Hindlimb muscle (tissue), 1 donor: ENCODE data around the gene TAOK2. TPM values are rescaled to one million over a fixed set of nuclear protein-coding genes. Genes with fewer than 3 reads are reported as not detected.

Experiments
- DNase-seq: peaks from one replicate; pipeline ENCODE4 v3.0.0-alpha.2; 2013
- polyA plus RNA-seq: library from polyadenylated mRNA; unstranded; fragments of 120-200 nt; gene quantifications from one replicate; pipeline ENCODE4 v1.2.1, GENCODE V29; 2013; ENCODE audit not compliant: insufficient read length

Gene TAOK2
- polyA plus RNA-seq, 1 donor = 36.0 TPM

DNA sequence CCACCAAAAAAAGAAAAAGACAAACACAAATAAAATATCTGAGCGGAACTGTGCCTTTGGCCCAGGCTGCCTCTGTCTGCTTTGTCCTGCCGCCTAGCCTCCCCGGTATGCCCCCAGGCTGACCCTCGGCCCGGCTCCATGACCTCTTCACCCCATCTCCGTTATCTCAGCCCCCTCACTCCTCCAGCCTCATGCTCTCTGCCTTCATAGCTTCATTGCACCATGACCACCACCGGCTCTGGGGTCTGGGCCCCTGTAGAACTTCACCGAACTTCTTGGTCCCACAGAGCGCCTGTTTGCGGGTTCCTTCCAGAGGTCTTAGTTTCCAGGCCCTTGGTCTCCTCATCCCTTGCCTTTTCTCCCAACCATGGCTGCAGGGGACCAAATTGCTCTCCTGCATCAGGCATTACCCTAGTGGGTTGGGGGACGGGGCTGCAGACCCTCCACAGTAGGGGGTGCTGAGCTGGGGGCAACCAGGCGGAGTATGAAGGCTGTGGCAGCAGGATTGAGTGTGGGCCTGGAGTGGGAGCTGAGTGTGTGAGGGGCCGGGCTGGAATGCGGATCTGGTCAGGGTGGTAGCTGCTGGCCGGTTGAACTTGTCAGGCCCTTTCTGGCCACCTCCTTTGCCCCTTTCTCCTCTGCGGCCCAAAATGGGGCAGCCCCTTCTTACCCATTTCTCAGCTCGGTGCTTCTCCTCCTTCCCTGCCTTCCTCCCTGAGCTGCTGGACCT, 14.8 kb downstream of the TAOK2 start:
- no peak for DNase-seq

DNA sequence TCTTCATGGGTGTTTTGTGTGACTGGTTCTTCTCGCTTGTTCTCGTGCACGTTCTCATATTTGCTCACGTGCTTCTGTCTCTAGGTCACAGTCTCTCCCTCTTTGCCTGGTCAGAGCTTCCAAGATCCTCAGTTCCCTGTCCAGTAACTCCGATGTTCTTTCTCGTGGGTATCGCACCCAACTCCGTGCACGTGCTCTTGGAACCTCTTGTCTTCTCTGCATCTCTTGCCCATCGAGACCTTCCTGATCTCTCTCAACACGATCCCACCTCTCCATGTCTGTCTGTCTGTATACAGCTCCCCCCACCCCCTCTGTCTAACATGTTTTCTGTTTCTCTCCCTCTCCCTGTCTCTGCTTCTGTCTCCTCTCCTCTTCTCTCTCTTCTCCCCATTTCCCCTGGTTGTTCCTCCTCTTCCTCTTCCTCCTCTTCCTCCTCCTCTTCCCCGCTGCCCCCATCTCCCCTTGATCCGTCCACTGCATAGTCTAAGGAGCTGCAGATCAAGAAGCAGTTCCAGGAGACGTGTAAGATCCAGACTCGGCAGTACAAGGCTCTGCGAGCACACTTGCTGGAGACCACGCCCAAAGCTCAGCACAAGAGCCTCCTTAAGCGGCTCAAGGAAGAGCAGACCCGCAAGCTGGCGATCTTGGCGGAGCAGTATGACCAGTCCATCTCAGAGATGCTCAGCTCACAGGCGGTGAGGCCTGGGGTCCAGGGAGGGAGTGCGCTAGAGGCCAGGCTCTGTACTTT, 15.6 kb downstream of the TAOK2 start:
- DNase-seq = no peak

DNA sequence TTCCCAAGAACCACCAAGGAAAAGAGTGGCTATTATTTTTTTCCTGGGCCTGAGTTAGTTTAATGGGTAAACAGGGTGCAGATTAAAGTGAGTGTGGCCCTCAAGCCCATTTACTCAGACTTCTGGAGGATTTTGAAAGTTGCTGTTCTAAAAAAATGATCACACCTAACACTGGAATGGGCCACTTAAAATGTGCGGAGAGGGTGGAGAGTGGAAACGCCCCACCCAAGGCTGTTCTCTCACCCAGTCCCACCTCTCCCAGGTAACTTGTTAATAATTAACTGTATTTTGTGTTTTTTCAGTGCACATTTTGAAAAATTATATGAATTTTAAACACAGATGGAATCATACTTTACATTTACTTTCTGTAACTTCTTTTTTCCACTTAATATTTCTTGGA, 16.4 kb downstream of the TAOK2 start:
- DNase-seq = no peak

DNA sequence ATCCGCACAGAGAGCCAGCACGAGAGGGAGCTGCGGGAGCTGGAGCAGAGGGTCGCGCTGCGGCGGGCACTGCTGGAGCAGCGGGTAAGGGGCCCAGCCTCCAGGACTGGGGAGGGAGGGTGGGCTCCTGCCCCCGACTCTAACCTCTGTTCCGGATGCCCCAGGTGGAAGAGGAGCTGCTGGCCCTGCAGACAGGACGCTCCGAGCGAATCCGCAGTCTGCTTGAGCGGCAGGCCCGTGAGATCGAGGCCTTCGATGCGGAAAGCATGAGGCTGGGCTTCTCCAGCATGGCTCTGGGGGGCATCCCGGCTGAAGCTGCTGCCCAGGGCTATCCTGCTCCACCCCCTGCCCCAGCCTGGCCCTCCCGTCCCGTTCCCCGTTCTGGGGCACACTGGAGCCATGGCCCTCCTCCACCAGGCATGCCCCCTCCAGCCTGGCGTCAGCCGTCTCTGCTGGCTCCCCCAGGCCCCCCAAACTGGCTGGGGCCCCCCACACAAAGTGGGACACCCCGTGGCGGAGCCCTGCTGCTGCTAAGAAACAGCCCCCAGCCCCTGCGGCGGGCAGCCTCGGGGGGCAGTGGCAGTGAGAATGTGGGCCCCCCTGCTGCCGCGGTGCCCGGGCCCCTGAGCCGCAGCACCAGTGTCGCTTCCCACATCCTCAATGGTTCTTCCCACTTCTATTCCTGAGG, 17.4 kb downstream of the TAOK2 start:
- DNase-seq = no peak

DNA sequence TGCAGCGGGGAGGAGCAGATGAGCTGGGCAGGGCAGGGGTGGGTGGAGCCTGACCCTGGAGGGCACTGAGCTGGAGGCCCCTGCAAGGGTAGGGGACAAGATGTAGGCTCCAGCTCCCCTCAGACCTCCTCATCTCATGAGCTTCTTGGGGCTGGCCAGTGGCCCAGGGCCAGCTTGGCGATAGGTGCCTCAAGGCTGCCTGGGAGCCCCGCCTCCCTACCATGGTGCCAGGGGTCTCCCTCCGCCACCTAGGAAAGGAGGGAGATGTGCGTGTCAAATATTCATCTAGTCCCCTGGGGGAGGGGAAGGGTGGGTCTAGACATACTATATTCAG, 17.9 kb downstream of the TAOK2 start:
- no peak for DNase-seq

DNA sequence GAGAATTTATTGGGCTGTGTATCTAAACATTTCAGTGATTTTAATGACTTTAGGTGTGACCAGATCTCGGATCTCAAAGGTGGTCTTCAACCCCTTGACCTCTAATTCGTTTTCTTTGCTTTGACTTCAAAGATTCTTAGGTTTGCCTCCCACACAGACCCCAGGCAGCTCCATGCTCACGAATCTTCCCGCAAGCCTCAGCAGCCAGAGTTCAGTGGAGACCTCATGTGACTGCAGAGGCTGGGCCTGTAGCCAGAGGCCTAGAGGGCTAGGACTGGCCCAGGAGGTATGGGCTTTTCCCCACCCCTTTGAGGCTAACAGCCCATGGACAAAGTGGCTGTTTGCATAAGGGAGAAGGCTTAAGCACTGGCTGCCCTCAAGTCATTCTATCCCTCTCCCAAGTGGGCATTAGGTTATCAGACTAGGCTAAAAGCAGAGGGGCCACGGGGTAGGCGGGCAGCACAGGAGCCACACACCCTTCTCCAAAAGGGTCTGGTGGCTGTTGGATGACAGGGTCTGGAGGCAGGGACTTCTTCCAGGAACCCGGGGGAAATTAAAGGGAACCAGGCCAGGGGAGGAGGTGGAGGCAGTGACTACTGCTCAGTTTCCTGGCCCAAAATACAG, 18.8 kb downstream of the TAOK2 start:
- DNase-seq = no peak

DNA sequence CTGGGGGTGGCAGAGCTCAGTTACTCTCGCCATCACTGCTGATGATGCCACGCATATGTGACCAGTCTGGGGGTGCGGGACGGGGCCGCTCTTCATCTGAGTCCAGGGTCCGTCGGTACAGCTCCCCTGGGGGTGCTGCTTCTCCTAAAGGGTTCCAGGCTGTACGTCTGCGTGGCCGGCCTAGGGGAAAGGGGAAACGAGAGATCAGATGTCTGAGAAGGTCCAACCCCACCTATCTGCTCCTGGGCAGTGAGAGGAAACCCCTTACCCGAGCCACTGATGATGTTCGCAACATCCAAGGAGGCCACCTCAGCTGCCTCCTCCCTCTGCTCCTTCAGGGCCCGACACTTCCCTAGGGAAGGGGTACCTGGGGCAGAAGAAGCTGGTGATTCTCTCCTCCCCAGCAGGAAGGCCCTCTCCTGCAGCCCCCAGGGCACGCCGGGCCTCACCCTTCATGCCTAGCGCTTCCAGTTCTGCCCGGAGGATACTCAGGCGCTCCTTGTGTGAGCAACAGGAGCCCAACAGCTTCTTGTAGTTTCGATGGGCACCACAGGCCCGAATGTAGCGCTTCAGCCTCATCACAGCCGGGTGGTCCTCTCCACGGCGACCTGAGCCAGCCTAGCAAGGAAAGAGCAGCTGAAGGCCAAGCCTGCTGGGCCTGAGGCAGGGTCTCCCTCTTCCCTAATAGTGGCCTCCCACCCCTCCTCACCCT, 19.7 kb downstream of the TAOK2 start:
- no peak for DNase-seq

DNA sequence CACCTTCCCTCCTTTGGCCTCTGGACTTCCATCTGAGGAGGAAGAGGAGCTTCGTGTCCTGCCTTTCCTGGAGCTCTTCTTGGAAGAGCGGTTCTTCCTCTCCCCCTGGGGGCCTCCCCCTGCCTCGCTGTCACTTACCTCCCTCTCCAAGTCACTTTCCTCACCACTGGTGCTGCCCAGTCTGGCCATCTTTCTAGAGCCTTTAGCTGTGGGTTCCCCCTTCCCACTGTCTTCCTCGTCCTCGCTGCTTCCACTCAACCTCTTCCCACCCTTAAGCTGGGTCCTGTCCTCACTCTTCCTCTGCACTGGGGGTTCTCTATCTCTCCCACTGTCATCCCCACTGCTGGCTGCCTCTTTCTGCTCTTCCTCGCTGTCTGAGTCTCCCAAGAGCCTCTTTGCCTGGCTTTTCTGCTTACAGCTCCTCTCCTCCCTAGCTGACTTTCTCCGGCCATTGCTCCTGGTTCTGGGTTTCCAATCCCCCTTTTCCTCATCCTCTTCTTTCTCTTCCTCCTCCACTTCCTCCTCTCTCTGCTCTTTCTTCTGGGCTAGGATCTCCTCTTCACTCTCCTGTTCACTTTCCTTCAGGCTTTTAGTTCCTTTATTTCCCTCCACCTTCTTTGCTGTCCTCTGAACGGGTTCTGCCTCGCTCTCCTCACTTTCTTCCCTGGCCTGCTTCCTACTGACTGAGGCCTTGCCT, 20.4 kb downstream of the TAOK2 start:
- no peak for DNase-seq

DNA sequence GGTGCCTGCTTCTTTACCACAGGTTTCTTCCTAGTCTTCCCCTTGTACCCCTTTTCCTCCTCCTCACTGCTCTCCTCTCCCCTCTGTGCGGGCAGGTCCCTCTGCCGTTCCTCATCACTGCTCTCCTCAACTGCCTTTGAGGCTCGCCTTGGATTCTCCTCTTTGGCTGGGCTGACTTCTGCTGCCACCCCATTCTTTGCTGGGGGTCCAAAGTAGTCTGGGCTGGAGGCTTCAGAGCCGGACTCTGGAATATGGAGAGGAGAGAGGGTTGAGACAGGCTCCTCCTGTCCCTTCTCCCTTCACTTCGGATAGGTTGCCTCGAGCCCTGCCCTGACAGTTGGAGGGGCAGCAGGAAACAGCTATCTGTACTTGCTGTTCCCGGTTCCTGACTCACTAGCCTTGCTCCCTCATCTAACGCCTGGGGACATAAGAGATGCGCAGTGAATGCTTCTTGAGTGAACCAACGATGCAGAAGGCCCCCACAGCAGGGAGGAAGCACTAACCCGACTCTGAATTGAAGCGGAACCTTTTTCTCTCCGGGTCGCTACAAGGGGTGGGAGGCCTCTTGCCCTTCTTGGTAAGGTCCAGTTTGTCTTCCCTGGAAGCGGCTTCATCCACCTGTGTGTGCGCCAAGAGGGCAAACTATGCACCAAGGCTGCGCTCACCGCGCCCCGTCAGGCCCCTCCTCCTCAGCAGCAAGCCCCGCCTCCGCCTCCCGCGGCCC, 21.1 kb downstream of the TAOK2 start:
- DNase-seq = no peak

DNA sequence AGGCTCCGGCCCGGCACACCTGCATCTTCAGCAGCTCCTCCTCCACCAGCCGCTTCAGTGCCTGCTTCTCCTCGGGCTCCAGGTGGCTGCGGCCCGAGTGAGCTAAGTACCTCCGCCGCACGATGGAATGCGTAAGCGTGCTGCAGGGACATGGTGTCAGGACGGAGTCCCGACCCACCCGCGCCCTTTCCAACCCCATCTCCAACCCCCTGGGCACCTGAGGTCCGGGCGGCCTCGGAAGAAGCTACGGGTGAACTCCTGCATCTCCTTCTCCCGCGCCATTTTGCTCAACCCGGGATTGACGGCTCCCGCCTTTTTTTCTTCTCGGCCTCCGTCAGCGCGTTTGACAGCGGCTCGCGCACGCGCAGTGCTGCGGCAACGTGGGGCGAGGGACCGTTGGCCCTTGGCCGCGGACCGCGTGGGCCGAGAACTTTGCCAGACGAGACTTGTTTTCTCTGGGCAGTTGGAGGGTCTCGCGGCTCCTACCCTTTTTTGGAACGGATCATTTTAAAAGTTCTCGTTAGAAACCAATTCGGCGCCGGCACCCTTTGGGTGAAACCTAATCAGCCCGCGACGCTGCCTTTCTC, 21.7 kb downstream of the TAOK2 start, which contains the start of gene HIRIP3:
Gene HIRIP3, minus strand, starts transcription at position 294 of the 587 bp plus-strand sequence. Its CDS starts 12 bp downstream, at position 282.
- peak; percentile 89 for DNase-seq

DNA sequence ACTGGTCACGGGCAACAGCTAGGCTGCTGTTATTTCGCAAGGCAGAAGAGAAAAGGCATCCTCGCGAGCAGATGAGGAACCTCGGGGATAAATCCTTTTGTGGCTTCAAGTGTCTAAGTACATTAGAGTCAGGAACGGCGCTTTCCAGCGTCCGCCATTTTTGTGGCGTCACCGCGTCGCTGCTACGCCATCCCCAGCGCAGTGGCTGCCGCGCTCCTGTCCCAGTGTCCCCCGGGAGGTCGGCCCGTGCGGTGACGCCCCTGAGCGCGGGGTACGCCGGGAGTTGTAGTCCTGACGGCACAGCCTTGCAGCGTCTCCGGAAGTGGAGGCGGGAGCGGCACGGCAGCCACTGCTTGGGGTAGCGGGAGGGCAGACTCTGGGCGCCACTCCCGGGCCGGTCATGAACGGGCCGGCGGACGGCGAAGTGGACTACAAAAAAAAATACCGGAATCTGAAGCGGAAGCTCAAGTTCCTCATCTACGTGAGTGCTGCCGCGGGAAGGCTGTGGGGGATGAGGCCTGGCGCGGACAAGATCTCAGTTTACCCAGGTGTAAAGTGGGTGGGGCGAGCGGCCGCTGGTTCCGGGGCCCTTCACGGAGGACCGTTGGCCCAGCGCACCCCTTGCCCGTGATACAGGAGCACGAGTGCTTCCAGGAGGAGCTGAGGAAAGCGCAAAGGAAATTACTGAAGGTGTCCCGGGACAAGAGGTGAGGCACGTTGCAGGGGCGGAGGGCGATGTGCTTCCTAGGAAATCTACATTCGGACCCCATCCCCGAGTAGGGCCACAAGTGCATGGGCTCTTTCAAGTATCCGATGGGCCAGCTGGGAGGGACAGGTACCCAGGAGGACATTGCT, 22.5 kb downstream of the TAOK2 start, which contains the start of gene INO80E:
Gene INO80E, plus strand, starts transcription at position 331 of the 855 bp plus-strand sequence. Its CDS starts 70 bp downstream, at position 401.
- peak; percentile 97 for DNase-seq

DNA sequence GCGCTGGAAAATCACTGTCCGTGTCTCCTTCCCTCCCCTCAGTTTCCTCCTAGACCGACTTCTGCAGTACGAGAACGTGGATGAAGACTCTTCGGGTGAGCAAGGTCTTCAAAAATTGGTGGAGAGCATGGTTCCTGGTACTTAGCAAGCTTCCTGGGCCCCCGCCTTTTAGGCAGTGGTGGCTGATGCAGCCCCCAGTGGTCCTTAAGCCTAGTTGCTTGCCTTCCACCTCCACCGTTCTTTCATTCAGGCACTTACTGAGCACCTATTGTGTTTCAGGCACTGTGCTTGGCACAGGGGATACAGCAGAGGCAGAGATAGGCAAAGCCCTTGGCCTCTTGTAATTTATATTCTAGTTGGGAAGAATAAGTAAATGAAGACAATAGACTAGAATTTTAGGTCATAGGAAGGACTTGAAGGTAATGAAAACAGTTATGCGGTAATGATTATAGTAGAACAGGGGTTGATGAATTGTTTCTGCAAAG, 23.1 kb downstream of the TAOK2 start:
- DNase-seq = no peak

DNA sequence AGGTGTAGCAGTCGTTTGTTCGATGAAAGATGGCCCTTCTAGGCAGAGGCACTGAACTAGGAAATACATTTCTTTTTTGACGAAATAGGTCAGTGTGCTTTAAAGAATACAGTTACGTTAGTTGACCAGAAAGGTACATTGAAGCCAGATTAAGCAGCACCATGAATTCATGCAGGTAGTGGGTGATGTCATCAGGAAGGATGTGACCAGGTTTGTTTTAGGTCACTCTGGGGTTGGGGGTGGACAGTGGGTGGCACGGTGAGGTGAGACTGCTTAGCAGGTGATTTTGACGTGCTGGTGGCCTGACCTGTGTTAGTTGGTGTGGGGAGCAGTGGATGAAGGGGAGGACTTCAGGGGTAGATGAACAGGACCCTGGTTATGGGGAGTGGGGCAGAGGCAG, 25.9 kb downstream of the TAOK2 start:
- DNase-seq = no peak

DNA sequence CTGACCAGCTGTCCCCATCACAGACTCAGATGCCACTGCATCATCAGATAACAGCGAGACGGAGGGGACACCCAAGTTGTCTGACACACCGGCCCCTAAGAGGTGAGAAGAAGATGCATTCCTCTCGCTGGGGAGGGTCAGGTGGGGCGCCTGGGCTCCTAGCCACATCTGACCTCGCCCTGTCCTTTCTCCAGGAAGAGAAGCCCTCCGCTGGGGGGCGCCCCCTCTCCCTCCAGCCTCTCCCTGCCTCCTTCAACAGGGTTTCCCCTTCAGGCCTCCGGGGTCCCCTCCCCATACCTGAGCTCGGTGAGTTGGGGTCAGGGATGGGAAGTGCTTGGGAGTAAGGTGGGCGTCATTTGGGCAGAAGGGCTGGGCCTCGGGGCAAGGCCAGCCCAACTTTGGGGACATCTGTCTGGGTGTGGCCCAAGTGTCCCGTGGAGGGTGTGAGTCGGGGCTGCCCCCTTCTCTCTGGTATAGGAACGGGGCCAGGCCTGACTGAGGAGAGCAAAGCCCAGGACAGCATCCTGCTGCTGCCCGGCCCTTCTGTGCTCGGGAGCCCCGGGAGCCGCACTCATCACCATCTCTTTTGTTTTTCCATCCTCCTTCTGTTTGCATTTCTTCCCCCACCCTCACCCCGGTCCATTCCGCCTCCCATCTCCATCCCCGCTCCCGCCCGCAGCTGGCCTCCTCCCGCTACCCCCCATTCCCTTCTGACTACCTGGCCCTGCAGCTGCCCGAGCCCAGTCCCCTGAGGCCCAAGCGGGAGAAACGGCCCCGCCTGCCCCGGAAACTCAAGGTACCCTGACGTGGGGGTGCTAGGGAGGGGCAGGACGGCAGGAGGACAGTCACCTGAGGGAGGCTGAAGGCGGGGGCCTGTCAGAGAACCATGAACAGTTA, 27.3 kb downstream of the TAOK2 start:
- DNase-seq = no peak

DNA sequence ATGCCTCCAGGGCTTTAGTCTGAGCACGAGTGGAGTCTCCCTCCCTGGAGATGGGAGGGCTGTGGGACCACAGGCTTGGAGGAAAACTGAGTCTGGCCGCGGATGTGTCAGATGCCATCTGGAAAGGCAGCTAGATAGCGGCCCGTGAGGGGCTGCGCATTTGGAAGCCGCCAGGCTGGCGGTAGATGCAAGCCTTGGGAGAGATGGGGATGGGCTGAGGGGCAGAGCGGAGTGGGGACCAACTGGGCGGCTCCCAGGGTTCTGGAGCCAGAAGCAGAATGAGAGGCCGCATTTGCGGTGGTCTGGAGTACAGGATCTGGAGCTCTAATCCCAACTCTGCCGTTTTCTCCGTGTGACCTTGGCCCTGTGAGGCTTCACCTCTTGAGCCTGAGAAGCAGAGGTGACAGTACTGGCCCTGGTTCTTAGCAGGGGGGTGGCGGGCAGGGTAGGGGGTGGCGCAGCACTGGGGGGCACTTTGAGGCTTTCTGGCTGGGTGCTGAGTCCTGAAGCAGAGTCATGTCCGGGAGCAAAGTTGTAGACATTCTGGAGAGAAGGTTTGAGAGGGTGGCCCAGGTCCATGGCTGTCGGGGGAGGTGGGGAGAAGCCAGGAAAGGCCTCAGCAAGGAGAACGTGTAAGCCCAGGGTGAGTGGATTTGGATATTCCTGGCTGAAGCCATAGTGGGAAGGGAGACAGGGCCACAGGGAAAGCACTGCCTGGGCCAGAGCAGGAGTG, 29.1 kb downstream of the TAOK2 start:
- no peak for DNase-seq

DNA sequence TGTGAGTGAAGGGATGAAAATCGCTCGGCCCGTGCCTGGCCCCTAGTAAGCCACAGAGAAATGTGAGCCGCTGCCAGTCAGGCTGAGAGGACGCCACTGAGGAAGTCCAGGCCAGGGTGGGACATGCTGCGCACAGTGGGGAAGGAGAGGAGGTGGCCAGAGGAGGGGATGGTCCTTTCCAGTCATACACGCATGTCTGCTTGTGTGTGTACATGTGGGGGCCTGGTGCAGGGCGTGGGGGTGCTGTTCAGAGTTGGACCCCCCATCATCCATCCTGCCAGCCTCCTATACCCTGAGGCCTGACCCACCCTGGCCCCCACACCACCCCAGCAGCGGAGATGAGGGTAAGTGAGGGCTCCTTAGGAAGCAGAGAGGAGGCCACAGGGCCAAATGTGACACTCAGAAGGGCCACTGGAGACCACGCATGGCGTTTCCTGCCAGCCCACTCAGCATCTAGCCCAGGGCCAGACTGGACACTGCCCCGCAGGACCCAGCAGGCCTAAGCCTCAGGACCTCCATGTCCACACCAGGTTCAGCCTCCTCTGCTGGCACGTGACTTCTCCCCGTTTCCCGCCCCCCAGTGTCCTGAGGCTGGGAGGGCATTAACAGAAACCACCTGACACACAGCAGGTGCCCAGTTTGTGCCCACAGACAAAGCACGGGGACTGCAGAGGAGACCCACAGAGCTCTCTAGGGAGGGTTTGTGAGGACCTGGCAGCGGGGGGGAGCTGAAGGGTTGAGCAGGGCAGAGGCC, 30.2 kb downstream of the TAOK2 start:
- DNase-seq = no peak

DNA sequence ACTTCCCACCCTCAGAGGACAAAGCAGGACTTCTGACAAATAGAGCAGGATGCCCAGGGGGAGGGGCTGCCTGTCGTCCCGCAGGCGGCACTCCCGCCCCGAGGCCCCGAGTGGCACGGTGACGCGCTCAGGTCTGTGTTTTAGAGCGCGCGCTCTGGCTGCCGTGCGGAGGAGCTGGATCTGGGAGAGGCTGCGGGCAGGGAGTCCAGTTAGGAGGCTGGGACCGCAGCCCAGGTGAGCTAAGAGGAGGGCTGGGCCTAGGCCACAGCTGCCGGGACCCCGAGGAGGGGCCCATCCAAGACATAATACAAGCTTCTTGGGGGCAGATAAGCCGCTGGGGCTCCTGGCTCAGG, 30.7 kb downstream of the TAOK2 start:
- DNase-seq = no peak
